ENCODE results near the gene SUFU. TPM values are rescaled to one million over a fixed set of nuclear protein-coding genes. Genes with fewer than 3 reads are reported as not detected.

Gene SUFU
- total and polyA plus RNA-seq, 2 of the 8 experiments (the other 6 are each of a cell fraction or from before 2014, with no cell fraction given): 7.0 to 10.8 TPM

GRCh38 chr10:102678842-102679289, 175.1 kb downstream of the SUFU start (continued):
- no peak for TF ChIP-seq CBX8 (IDR thresholded peaks at IDR 0.05; ENCODE audit: borderline replicate concordance, low read depth, low read length)
- no peak for TF ChIP-seq NRF1 (IDR thresholded peaks at IDR 0.05; ENCODE audit: low read depth, low read length)

All from H1 (cell line).